GM19372 (cell line): ENCODE measurements around the gene NR2F1.

Experiments
- ATAC-seq: cut with Tn5 transposase; IDR thresholded peaks from one replicate; pipeline ENCODE4 v1.9.1; 2021; ENCODE audit warnings: mild to moderate bottlenecking, low read depth, moderate library complexity; ENCODE audit not compliant: unreplicated experiment

Gene NR2F1

GRCh38 chr5:93603793-93604643 is 21.0 kb downstream of the NR2F1 start:
- ATAC-seq, result no peak

DNA sequence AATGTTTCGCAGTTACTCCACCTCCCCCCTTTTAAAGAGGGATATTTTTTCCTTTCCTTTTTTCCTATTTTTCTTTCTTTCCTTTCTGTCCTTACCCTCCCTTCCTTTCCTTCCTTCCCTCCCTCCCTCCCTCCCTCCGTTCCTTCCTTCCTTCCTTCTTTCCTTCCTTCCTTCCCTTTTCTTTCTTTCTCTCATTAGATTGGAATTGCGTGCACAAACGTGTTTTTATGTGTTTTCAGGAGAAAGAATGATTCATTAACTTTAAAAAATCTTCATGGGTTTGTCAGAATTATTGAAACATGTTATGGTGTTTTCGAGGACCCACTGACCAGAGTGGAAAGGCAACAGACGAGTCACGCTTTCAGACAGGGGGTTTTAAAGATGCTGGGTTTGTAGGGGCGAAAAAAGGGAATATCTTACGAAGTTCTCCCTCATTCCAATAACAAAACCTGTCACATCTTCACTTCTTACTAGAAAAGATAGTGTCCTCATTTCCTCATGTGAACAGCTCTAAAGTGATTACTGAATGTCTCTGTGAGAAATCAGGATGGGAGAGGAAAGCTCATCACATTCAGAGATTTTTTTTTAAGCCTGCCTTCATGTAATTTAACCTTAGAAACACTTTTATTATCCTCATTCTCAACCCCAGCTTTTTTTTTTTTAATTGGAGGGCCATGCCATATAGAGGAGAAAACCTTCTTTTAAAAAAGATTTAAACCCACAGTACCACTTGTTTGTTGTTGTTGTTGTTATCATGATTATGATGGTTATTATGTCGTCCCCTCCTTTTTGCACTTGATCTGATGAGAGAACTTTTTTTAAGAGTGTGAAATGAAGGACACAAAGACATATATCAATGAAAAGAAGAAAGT is 21.9 kb downstream of the NR2F1 start:
- ATAC-seq, result no peak

- no peak for ATAC-seq
Observed at GRCh38 chr5:93606382-93606752, 23.3 kb downstream of the NR2F1 start.

DNA sequence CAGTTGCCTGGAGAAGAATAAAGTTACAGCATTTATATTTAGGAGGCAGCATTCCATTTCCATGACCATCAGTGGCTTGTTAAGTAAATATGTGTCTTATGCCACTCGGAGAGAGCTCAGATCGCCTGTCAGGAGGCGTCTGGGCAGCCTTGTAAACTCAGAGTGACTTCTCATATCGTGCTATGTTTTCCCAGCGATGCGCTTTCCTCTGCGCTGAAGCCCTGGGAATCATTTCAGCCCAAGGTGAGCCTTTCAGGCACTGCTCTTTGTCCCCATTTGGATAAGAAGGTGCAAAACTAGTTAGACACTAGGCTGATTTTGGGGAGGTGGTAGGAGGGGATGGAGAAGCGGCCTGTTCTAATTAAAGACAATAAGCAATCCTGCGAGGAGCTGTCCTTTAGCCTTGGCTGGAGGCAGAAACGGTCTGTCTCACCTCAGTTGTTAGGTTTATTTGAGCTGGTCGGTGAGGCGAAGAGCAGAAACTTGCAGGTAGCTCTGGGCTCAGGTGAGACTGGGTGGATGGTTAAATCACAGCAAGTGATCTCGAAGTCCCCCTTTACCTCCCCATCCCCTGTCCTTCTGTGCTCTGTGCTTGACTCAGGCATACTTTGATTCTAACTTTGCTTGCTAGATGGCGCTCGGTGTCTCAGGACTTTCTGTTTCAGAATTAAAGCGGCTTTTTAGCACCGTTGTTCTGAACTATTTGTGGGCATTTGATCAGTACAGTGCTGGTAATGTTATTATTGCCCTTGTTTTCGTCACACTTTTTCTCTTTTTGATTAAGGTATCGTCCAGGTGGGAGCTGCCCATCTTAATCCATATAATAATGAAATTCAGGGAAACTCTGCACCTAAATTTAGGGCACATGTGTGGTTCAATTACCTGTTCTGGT is 24.6 kb downstream of the NR2F1 start:
- peak; percentile 76 for ATAC-seq

- no peak for ATAC-seq
Observed at GRCh38 chr5:93608855-93609254, 25.8 kb downstream of the NR2F1 start.

GRCh38 chr5:93609762-93610161 is 26.7 kb downstream of the NR2F1 start:
- no peak for ATAC-seq

- no peak for ATAC-seq
Observed at GRCh38 chr5:93610581-93611272, 27.7 kb downstream of the NR2F1 start.

GRCh38 chr5:93611273-93611975 is 28.4 kb downstream of the NR2F1 start:
- no peak for ATAC-seq

GRCh38 chr5:93611976-93612854 is 29.2 kb downstream of the NR2F1 start:
- no peak for ATAC-seq

DNA sequence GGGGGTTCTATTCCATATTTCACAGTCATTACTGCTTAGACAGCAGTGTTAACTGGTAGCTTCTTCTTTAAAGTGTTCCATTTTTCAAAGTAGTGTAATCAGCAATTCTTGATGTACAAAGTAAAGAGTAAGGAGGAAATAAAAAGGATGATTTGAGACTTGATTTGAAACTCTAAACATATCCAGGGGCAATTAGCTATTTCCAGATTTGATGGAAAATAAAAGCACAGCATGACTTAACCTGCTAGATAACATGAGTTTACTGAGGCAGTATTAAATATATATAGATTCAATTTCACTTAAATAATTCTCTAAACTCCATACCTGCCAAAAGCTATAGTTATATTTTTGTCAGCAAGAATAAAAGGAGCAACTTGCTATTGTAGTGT is 29.8 kb downstream of the NR2F1 start:
- no peak for ATAC-seq

DNA sequence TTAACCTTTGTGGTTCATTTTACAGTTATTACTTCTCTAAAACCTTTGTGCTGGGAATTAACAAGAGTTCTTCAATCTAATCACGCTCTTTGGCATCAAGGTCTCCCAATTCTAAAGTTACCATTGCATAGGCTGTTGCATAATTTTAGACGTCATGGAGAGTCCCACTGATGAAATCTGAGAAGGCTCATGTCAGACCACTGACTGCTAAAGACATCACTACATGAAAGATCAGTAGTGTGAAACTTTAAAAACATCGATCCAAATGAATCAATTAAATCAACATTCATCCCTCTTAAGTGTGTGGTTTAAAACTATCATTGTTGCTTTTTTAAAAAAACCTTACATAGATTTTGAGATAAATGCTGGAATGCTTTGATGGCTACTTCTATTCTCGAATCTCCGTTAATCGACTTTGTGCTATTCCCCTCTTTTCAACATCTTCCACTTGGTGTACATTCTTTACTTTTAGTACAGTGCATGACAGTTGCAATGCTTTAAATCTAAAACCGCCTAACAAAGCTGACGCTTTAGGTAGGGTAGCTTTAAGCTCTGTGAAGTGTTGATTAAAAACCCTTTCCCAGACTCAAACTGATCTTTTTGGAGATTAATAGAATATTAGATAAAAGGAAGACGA is 33.6 kb downstream of the NR2F1 start:
- no peak for ATAC-seq

DNA sequence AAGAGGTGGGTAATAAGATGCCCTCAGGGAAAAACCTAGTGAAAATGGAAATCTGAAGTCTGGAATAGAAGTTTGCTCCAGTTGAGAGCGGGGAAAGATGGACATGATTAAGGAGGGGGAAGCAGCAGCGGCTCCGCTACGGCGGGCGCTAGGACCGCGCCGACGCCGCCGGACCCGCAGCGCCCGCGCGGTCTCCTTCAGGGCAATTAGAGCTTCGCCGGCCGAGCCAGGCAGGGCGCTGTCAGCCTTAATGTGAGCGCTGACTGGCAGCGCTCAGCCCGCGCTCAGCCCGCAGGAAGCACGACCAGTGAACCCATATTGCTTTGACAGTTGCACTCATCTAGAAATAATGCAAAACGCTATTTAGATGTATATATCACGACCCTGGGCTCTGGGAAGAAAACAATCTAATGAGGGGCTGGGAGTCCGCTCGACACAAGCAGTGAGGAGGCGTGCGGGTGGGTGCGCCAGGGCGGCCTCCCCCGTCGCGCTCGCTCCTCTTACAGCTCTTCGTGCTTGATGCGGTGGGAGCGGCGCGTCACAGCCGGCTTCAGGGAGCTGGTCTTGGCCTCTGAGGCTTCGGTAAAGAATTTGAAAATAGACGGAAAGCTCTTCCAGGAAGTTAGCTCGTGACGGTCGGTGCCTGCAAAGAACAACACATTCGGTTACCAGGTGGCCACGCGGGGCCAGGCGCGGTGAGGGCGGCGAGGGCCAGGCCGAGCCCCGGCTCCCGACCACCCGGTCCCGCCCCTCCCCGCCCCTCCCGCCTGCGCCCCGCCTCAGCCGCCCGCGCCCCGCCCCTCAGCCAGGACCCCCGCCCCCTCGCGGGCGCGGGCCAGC is 37.7 kb downstream of the NR2F1 start:
- peak; percentile 98 for ATAC-seq

GRCh38 chr5:93621327-93621798 is 38.3 kb downstream of the NR2F1 start:
- ATAC-seq, result peak; percentile 6

- ATAC-seq, result no peak
Observed at GRCh38 chr5:93622240-93622885, 39.3 kb downstream of the NR2F1 start.

DNA sequence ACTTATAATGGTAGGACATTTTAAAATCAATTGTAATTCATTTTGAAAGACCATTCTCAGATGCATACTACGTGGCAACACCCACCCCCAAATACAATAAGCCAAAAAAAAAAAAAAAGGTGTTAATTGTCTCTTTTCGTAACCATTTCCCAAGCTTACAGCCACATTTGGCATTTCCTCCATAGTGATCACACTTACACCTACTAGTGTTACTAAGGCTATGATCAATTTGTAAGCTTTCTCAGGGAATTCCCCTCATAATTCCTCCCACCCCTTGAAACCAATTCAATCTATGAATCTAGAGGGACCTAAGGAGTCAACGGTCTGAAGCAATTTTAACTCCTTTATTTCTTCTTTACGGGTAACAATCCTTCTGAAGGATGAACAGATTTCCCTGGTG is 40.1 kb downstream of the NR2F1 start:
- ATAC-seq, result no peak

DNA sequence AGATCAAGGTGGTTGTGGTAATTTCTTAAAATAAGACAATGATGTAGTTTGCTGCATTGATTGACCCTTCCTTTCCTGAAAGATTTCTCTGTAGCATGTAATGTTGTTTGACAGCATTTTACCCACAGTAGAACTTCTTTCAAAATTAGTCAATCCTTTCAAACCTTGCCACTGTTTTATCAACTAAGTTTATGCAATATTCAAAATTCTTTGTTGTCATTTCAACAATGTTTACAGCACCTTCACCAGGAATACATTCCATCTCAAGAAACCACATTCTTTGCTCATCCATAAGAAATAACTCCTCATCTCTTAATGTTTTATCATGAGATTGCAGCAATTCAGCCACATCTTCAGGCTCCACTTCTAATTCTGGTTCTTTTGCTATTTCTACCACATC is 43.8 kb downstream of the NR2F1 start:
- no peak for ATAC-seq

GRCh38 chr5:93632327-93632726 is 49.3 kb downstream of the NR2F1 start:
- no peak for ATAC-seq
